HEK293 (cell line): Measurements from ENCODE around the gene NCAPG2.
"Not testable (repeated sequence)": the region's sequence is repeated elsewhere in the genome, so short reads cannot be mapped to it uniquely, and the experiment has no call there.

ENCODE experiments used
- CTCF ChIA-PET: fragments of 350-600 bp; formaldehyde crosslinking; extraction: SDS; loops from one replicate; lab custom pipeline; 2021; ENCODE audit warnings: antibody characterized with exemption; lab: Yijun Ruan, JAX
- POLR2A ChIA-PET: fragments of 300-600 bp; formaldehyde crosslinking; extraction: SDS; loops from one replicate; lab custom pipeline; 2020; ENCODE audit warnings: antibody characterized with exemption, inconsistent platforms; lab: Yijun Ruan, JAX
- H3K27ac ChIP-seq: fragments of 200-500 bp; sonication (Bioruptor generic); 2 replicates; pipeline ENCODE4 v1.5.1; 2014; ENCODE audit warnings: low read depth, low read length, control low read depth, inconsistent platforms; ENCODE audit errors: extremely low read depth
- H3K36me3 ChIP-seq, 2 experiments: fragments of 200-500 bp in 1 of 2; sonication (Bioruptor generic) in 1 of 2; 1 replicate in 1 of 2; 2 replicates in 1 of 2; pipeline ENCODE4 v1.5.1; 2014 to 2017; ENCODE audit warnings: inconsistent platforms in 2 of 2, low read length in 2 of 2; ENCODE audit not compliant: control insufficient read depth in 2 of 2, insufficient read depth in 1 of 2
- H3K4me1 ChIP-seq: fragments of 200-500 bp; sonication (Bioruptor generic); 2 replicates; pipeline ENCODE4 v1.5.1; 2014; ENCODE audit warnings: mild to moderate bottlenecking, low read length, inconsistent platforms; ENCODE audit not compliant: control insufficient read depth, insufficient read depth
- H3K4me3 ChIP-seq: 2 replicates; pipeline ENCODE4 v1.5.1; 2011; ENCODE audit warnings: low read depth, mild to moderate bottlenecking, control low read depth, low read length, moderate library complexity
- H3K9me3 ChIP-seq: fragments of 200-500 bp; sonication (Bioruptor generic); 2 replicates; pipeline ENCODE4 v1.5.1; 2014; ENCODE audit warnings: low read depth, low read length, inconsistent platforms; ENCODE audit not compliant: control insufficient read depth, insufficient read depth
- ATF2 ChIP-seq: fragments of 450-650 bp; formaldehyde crosslinking; IDR thresholded peaks from 2 replicates; pipeline ENCODE4 v1.5.1; 2016; ENCODE audit warnings: missing biosample characterization, missing genetic modification characterization, low read depth
- BCL11A ChIP-seq: fragments of 450-650 bp; formaldehyde crosslinking; IDR thresholded peaks from 2 replicates; pipeline ENCODE4 v1.5.1; 2016; ENCODE audit warnings: low read depth, missing biosample characterization, missing genetic modification characterization
- FEZF1 ChIP-seq: fragments of 450-650 bp; formaldehyde crosslinking; IDR thresholded peaks from 2 replicates; pipeline ENCODE4 v1.5.1; 2016; ENCODE audit warnings: missing biosample characterization, missing genetic modification characterization
- GLI4 ChIP-seq: fragments of 450-650 bp; formaldehyde crosslinking; IDR thresholded peaks from 2 replicates; pipeline ENCODE4 v1.5.1; 2016; ENCODE audit warnings: missing biosample characterization, missing genetic modification characterization
- GLIS2 ChIP-seq: fragments of 450-650 bp; formaldehyde crosslinking; IDR thresholded peaks from 2 replicates; pipeline ENCODE4 v1.5.1; 2016; ENCODE audit warnings: missing biosample characterization, missing genetic modification characterization
- KLF1 ChIP-seq: fragments of 450-650 bp; formaldehyde crosslinking; IDR thresholded peaks from 2 replicates; pipeline ENCODE4 v1.5.1; 2016; ENCODE audit warnings: missing biosample characterization, missing genetic modification characterization
- PRDM1 ChIP-seq: fragments of 450-650 bp; formaldehyde crosslinking; IDR thresholded peaks from 2 replicates; pipeline ENCODE4; 2016; ENCODE audit warnings: missing biosample characterization, missing genetic modification characterization
- SCRT2 ChIP-seq: fragments of 450-650 bp; formaldehyde crosslinking; IDR thresholded peaks from 2 replicates; pipeline ENCODE4 v1.5.1; 2016; ENCODE audit warnings: missing biosample characterization, missing genetic modification characterization
- YY1 ChIP-seq: fragments of 450-650 bp; formaldehyde crosslinking; IDR thresholded peaks from 2 replicates; pipeline ENCODE4 v1.5.1; 2018; ENCODE audit warnings: missing biosample characterization, missing genetic modification characterization
- ZBTB48 ChIP-seq: fragments of 450-650 bp; formaldehyde crosslinking; IDR thresholded peaks from 2 replicates; pipeline ENCODE4 v1.5.1; 2016; ENCODE audit warnings: missing biosample characterization, missing genetic modification characterization
- ZBTB8A ChIP-seq: fragments of 450-650 bp; formaldehyde crosslinking; IDR thresholded peaks from 2 replicates; pipeline ENCODE4 v1.5.1; 2016; ENCODE audit warnings: missing biosample characterization, missing genetic modification characterization
- ZNF121 ChIP-seq: fragments of 450-650 bp; formaldehyde crosslinking; IDR thresholded peaks from 2 replicates; pipeline ENCODE4 v1.5.1; 2016; ENCODE audit warnings: missing biosample characterization, missing genetic modification characterization
- ZNF138 ChIP-seq: fragments of 450-650 bp; formaldehyde crosslinking; IDR thresholded peaks from 2 replicates; pipeline ENCODE4 v1.5.1; 2016; ENCODE audit warnings: missing biosample characterization, missing genetic modification characterization, borderline replicate concordance
- ZNF157 ChIP-seq: fragments of 450-650 bp; formaldehyde crosslinking; IDR thresholded peaks from 2 replicates; pipeline ENCODE4 v1.5.1; 2016; ENCODE audit warnings: missing biosample characterization, missing genetic modification characterization
- ZNF18 ChIP-seq: fragments of 450-650 bp; formaldehyde crosslinking; IDR thresholded peaks from 2 replicates; pipeline ENCODE4 v1.5.1; 2016; ENCODE audit warnings: missing biosample characterization, missing genetic modification characterization
- ZNF19 ChIP-seq: fragments of 450-650 bp; formaldehyde crosslinking; IDR thresholded peaks from 2 replicates; pipeline ENCODE4; 2016; ENCODE audit warnings: missing biosample characterization, missing genetic modification characterization, low read depth
- ZNF2 ChIP-seq: fragments of 450-650 bp; formaldehyde crosslinking; IDR thresholded peaks from 2 replicates; pipeline ENCODE4 v1.5.1; 2016; ENCODE audit warnings: missing biosample characterization, missing genetic modification characterization
- ZNF202 ChIP-seq: fragments of 450-650 bp; formaldehyde crosslinking; IDR thresholded peaks from 2 replicates; pipeline ENCODE4 v1.5.1; 2016; ENCODE audit warnings: missing biosample characterization, missing genetic modification characterization, borderline replicate concordance
- ZNF23 ChIP-seq: fragments of 450-650 bp; formaldehyde crosslinking; IDR thresholded peaks from 2 replicates; pipeline ENCODE4 v1.5.1; 2016; ENCODE audit warnings: missing biosample characterization, missing genetic modification characterization, borderline replicate concordance
- ZNF335 ChIP-seq: fragments of 450-650 bp; formaldehyde crosslinking; conservative IDR thresholded peaks from 2 replicates; pipeline ENCODE4 v1.5.1; 2016; ENCODE audit warnings: missing biosample characterization, missing genetic modification characterization
- ZNF354C ChIP-seq: fragments of 450-650 bp; formaldehyde crosslinking; IDR thresholded peaks from 2 replicates; pipeline ENCODE4 v1.5.1; 2016; ENCODE audit warnings: missing biosample characterization, missing genetic modification characterization, low read depth, borderline replicate concordance
- ZNF391 ChIP-seq: fragments of 450-650 bp; formaldehyde crosslinking; IDR thresholded peaks from 2 replicates; pipeline ENCODE4 v1.5.1; 2016; ENCODE audit warnings: low read depth, missing biosample characterization, missing genetic modification characterization, borderline replicate concordance
- ZNF488 ChIP-seq: fragments of 450-650 bp; formaldehyde crosslinking; IDR thresholded peaks from 2 replicates; pipeline ENCODE4 v1.5.1; 2016; ENCODE audit warnings: missing biosample characterization, missing genetic modification characterization
- ZNF501 ChIP-seq: fragments of 450-650 bp; formaldehyde crosslinking; IDR thresholded peaks from 2 replicates; pipeline ENCODE4 v1.5.1; 2016; ENCODE audit warnings: missing biosample characterization, missing genetic modification characterization
- ZNF513 ChIP-seq: fragments of 450-650 bp; IDR thresholded peaks from 2 replicates; pipeline ENCODE4 v1.5.1; 2018; ENCODE audit warnings: missing biosample characterization, missing genetic modification characterization
- ZNF529 ChIP-seq: fragments of 450-650 bp; formaldehyde crosslinking; IDR thresholded peaks from 2 replicates; pipeline ENCODE4 v1.5.1; 2017; ENCODE audit warnings: missing genetic modification characterization, missing biosample characterization; ENCODE audit not compliant: insufficient replicate concordance
- ZNF560 ChIP-seq: fragments of 450-650 bp; formaldehyde crosslinking; IDR thresholded peaks from 2 replicates; pipeline ENCODE4 v1.5.1; 2017; ENCODE audit warnings: missing biosample characterization, missing genetic modification characterization, borderline replicate concordance
- ZXDB ChIP-seq: fragments of 450-650 bp; formaldehyde crosslinking; IDR thresholded peaks from 2 replicates; pipeline ENCODE4 v1.5.1; 2016; ENCODE audit warnings: missing biosample characterization, missing genetic modification characterization

Gene NCAPG2

GRCh38 chr7:158705234-158705850 lies 738 bp upstream of the NCAPG2 start (continued):
- TF ChIP-seq ZNF18 (tag by site-specific recombination) = no peak
- TF ChIP-seq PRDM1 = no peak; the same call in 1 of the 2 replicates
- TF ChIP-seq ZNF138 (tag by site-specific recombination) = no peak
- TF ChIP-seq ZNF23 (tag by site-specific recombination) = no peak
- TF ChIP-seq ZNF501 (tag by site-specific recombination) = 0 out of 2 replicates have a peak, but pooled peaks have one; percentile 17
- no peak; the same call in 1 of the 2 replicates for TF ChIP-seq ZXDB (tag by site-specific recombination)
- TF ChIP-seq ZBTB8A (tag by site-specific recombination) = no peak
- peak; percentile 95 for TF ChIP-seq GLIS2 (tag by site-specific recombination)
- TF ChIP-seq SCRT2 = peak; percentile 81
- peak; percentile 31; the same call in 1 of the 2 replicates for TF ChIP-seq ZNF2
- 0 out of 2 replicates have a peak, but pooled peaks have one; percentile 36 for TF ChIP-seq ZBTB48 (tag by site-specific recombination)
- peak; percentile 92 for TF ChIP-seq ZNF335 (tag by site-specific recombination)
- no peak for TF ChIP-seq YY1 (tag by site-specific recombination)
- TF ChIP-seq ZNF560 = no peak
- no peak for TF ChIP-seq ZNF19 (tag by site-specific recombination)
- TF ChIP-seq ZNF157 (tag by site-specific recombination) = no peak

- TF ChIP-seq SCRT2 = peak; percentile 37; the same call in 1 of the 2 replicates
- Histone ChIP-seq H3K27ac (peak overlapping the region; percentile 65; the same call in 1 of the 2 replicates), H3K36me3 (peaks cover 0 to 41% of the 10 kb centered on the region in 2 experiments; a peak in 2 of 3 replicates), H3K4me3 (peak overlapping the region; percentile 95)
- POLR2A ChIA-PET = interaction anchor here (0.8 to 1.7 kb wide), 11 partner anchors 8 to 181 kb away, joined by 3 to 10 read pairs (median 4); partner anchors contain the start of gene ESYT2
- CTCF ChIA-PET = interaction anchor here (0.8 kb wide), 1 partner anchor 158 kb away, joined by 3 read pairs; no protein-coding TSS in a partner anchor
- H3K9me3 ChIP-seq, H3K4me1 ChIP-seq: not testable (repeated sequence)
Measured at GRCh38 chr7:158703679-158704523, 703 bp downstream of the NCAPG2 start.

GRCh38 chr7:158702944-158703343 lies 1.7 kb downstream of the NCAPG2 start:
- Histone ChIP-seq H3K9me3 (no peaks in the 10 kb centered on the region), H3K4me3 (peak overlapping the region; percentile 95), H3K4me1 (no peaks in the 10 kb centered on the region), H3K27ac (no peak overlapping the region), H3K36me3 (peaks cover 0 to 50% of the 10 kb centered on the region in 2 experiments; a peak in 2 of 3 replicates)
- ChIA-PET POLR2A (no interaction called here), CTCF (no interaction called here)
- no peak for TF ChIP-seq GLIS2 (tag by site-specific recombination)
- no peak for TF ChIP-seq ZNF513 (tag by site-specific recombination)
- no peak for TF ChIP-seq GLI4 (tag by site-specific recombination)
- TF ChIP-seq ZNF529 (tag by site-specific recombination) = no peak
- no peak for TF ChIP-seq FEZF1
- no peak for TF ChIP-seq BCL11A (tag by site-specific recombination)
- no peak for TF ChIP-seq ZNF121 (tag by site-specific recombination)
- TF ChIP-seq ZNF488 = no peak
- TF ChIP-seq KLF1 = no peak
- TF ChIP-seq ZNF202 (tag by site-specific recombination) = no peak
- no peak for TF ChIP-seq ZNF391
- TF ChIP-seq ATF2 (tag by site-specific recombination) = no peak
- no peak for TF ChIP-seq ZNF354C (tag by site-specific recombination)
